LNCaP clone FGC (cell line): ENCODE measurements around the gene FAM234B.

Source experiments
- DNase-seq: peaks from one replicate; pipeline ENCODE4 v3.0.0-alpha.2; 2011; ENCODE audit warnings: low read depth
- H3K4me3 ChIP-seq: 2 replicates; pipeline ENCODE4 v1.5.1; 2011; ENCODE audit warnings: mild to moderate bottlenecking, low read depth, low read length, control low read depth
- TF ChIP-seq, protein P1 (sequence below): IDR thresholded peaks from 2 replicates; pipeline ENCODE4 v1.5.1; 2012; ENCODE audit warnings: mild to moderate bottlenecking; ENCODE audit not compliant: control insufficient read depth, insufficient read depth; ENCODE audit errors: extremely low read depth

Gene FAM234B

DNA sequence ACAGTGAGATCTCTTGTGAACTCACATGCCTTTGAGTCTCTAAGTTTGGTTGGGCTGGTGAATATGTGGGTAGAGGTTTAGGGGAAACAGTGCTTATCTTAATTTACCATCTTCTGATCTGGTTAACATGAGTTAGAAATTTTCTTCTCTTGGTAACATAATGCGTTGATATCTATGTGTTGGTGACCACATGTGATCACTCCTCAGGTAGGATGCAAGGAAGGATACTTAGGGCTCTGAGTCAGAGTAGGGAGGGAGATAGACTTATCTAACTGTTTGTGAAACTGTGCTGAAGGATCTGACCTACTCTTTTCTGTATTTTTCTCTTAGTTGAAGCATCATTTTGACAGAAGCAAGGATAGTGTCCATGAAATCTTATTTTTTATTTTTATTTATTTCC, 23.1 kb downstream of the FAM234B start:
- no peak overlapping the region for H3K4me3 ChIP-seq
- no peak for DNase-seq
- TF ChIP-seq, protein P1, sequence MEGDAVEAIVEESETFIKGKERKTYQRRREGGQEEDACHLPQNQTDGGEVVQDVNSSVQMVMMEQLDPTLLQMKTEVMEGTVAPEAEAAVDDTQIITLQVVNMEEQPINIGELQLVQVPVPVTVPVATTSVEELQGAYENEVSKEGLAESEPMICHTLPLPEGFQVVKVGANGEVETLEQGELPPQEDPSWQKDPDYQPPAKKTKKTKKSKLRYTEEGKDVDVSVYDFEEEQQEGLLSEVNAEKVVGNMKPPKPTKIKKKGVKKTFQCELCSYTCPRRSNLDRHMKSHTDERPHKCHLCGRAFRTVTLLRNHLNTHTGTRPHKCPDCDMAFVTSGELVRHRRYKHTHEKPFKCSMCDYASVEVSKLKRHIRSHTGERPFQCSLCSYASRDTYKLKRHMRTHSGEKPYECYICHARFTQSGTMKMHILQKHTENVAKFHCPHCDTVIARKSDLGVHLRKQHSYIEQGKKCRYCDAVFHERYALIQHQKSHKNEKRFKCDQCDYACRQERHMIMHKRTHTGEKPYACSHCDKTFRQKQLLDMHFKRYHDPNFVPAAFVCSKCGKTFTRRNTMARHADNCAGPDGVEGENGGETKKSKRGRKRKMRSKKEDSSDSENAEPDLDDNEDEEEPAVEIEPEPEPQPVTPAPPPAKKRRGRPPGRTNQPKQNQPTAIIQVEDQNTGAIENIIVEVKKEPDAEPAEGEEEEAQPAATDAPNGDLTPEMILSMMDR = no peak

DNA sequence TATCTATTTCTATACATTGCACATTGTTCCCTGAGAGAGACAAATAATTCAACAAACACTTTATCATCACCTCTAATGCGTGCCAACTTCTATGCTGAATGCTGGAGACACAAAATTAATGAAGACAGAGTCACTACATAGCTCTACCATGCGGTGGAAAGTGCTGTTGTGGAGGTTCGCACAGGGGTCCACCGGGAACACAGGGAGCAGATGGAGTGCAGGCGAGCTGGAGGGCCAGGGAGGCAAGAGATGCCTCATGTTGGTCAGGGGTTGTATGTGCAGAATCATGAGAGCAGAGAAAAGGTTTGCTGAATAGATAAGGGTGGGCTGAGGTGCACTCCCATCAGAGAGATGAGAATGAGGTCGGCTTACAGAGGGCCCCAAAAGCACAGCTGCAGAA, 25.2 kb downstream of the FAM234B start:
- TF ChIP-seq, protein P1 = no peak
- no peak for DNase-seq

DNA sequence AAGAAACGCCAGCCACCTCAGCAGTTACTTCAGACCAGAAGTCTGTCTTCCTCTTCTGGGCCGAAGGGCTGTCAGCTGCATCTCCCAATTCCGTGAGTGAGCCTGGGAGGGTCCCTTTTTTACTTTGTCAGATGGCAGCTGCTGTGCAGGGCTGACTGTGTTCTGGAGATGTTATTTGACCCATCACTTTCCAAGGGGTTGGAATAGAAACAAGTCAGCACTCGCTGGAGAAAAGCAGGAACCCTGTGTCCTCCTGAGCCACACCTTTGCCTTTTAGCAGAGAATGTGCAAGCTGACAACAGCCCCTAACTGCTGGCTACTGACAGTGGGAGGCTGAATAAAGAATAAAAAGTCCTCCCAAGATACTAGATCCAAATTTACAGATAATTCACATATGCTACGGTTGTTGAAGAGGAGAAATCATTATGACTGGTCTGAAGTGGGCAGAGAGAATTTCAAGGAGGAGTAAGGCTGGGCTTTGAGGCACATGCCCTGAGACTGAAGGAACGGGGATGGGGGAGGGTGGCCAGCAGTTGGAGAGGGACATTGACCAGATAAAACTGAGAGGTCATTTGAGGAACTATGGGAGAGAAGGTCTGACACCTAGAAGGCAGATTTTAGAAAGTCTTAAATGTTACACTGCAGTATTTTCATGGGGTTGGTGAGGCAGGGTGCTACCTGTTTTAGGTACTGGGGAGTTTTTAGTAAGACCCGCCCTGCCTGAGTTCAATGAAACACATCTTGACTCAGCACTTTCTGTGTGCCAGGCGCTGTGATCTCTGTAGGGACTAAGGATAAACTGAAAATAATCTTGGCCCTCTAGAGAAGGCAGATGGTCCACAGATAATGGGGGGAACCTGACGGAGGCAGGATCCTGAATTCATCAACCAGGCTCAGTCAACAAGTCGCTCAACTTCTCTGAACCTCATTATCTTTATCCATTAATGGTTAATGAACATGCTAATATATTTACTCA, 27.4 kb downstream of the FAM234B start:
- TF ChIP-seq, protein P1 = no peak
- no peak overlapping the region for H3K4me3 ChIP-seq
- DNase-seq = no peak

More for the DNA sequence above, 25.2 kb downstream of the FAM234B start:
- no peak overlapping the region for H3K4me3 ChIP-seq

DNA sequence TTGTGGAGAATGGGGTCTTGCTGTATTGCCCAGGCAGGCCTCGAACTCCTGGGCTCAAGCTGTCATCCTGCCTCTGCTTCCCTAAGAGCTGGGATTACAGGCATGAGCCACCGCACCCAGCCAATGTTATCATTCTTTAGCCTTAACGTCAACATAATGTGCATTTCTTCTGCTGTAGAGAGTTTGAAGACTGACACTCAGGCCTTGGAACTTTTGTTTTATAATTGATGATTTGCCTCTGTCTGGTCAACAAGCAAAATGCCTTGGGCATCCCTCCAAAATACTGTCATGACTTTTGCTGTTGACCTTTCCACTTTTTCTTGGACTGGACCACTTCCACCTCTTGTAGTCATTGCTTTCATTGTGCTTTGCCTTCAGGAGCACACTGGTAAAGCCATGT, 29.0 kb downstream of the FAM234B start:
- TF ChIP-seq, protein P1 = no peak
- no peak overlapping the region for H3K4me3 ChIP-seq
- no peak for DNase-seq

DNA sequence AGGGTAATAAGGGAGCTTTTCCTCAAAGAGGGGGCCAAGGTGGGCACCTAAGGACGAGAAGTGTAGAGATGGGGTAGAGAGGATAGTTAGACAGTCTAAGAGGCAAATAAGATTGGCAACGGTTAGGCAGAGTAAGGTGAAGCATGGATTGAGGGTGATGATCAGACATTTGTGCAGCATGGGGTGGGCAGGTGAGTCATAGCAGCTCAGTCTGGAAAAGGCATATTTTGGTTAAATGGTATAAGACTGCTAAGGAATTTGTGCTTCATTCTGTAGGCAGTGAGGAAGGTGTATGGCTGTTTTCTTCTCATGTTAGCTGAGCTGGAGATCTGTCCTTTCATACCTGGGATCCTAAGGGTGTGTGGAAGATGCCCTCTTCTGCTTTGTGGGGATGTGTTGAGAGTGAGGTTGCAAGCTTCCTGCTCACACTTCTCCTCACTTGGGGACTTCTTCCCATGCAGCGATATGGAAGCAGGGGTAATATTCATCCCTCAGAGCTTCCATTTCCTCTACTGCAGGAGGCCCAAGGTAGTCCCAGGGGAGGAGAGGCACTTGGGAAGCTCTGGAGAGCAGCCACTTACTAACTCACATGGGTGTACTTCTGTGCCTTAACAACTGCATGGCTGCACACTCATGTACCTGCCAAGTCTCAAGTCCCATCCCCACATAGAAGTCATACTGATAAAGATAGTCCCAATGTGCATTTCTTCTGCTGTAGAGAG, 30.4 kb downstream of the FAM234B start:
- no peak overlapping the region for H3K4me3 ChIP-seq
- DNase-seq = no peak
- TF ChIP-seq, protein P1 = no peak

DNA sequence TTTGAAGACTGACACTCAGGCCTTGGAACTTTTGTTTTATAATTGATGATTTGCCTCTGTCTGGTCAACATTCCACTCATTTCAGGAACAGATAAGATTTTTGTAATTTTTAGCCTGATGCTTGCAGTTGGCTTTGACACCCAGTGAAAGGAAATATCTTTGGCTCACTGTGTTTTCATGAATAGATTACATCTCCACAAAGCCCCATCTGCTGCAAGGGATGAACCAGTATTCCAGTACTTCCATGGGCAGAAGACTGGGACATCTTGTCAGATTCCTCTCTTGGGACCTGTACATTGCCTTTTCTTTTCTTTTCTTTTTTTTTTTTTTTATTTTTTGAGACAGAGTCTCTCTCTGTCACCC, 30.9 kb downstream of the FAM234B start:
- TF ChIP-seq, protein P1 = no peak
- no peak overlapping the region for H3K4me3 ChIP-seq
- DNase-seq = no peak
